BE2C (cell line): ENCODE measurements around the gene ORC2.
A peak's percentile ranks its signal among the peaks of the same experiment; 100 is the strongest.

Experiments used
- DNase-seq: peaks from one replicate; pipeline ENCODE4 v3.0.0-alpha.2; 2020
- H3K27me3 ChIP-seq: fragments of 250-450 bp; sonication (Bioruptor Pico); 2 replicates; pipeline ENCODE4 v1.5.1; 2020; ENCODE audit warnings: mild to moderate bottlenecking
- H3K36me3 ChIP-seq: fragments of 250-450 bp; sonication (Bioruptor Pico); 2 replicates; pipeline ENCODE4 v1.5.1; 2020; ENCODE audit warnings: mild to moderate bottlenecking
- H3K4me1 ChIP-seq: fragments of 250-450 bp; sonication (Bioruptor Pico); 2 replicates; pipeline ENCODE4 v1.5.1; 2020
- H3K4me3 ChIP-seq: 2 replicates; pipeline ENCODE4 v1.5.1; 2011; ENCODE audit warnings: low read depth, low read length
- H3K9me3 ChIP-seq: fragments of 250-450 bp; sonication (Bioruptor Pico); 2 replicates; pipeline ENCODE4 v1.5.1; 2020
- TF ChIP-seq, protein P1 (sequence below): IDR thresholded peaks from 2 replicates; pipeline ENCODE4 v1.5.1; 2012; ENCODE audit warnings: mild to moderate bottlenecking, low read depth, low read length

The ORC2 gene

DNA sequence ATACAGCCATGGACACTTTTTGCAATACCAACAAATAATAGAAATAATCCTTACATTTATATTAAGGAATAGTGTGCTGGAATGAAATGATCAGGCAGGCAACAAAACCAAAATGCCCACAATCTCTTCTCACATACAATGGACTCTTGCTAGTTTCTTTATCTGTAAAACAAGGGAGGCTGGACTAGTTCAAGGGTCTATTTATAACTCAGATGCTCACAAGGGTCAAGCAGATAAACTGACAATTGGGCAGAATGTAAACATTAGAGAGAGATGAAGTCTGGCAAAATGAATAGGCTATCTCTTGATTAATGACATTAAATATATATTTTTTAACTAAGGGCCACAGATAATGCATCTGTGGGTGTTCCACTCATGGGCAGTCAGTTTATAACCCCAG lies 86.0 kb downstream of the ORC2 start:
- TF ChIP-seq, protein P1, sequence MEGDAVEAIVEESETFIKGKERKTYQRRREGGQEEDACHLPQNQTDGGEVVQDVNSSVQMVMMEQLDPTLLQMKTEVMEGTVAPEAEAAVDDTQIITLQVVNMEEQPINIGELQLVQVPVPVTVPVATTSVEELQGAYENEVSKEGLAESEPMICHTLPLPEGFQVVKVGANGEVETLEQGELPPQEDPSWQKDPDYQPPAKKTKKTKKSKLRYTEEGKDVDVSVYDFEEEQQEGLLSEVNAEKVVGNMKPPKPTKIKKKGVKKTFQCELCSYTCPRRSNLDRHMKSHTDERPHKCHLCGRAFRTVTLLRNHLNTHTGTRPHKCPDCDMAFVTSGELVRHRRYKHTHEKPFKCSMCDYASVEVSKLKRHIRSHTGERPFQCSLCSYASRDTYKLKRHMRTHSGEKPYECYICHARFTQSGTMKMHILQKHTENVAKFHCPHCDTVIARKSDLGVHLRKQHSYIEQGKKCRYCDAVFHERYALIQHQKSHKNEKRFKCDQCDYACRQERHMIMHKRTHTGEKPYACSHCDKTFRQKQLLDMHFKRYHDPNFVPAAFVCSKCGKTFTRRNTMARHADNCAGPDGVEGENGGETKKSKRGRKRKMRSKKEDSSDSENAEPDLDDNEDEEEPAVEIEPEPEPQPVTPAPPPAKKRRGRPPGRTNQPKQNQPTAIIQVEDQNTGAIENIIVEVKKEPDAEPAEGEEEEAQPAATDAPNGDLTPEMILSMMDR: no peak
- H3K27me3 ChIP-seq: no peaks in the 10 kb centered on the region
- DNase-seq: no peak
- no peak overlapping the region for H3K4me3 ChIP-seq
- H3K36me3 ChIP-seq: peaks cover 18% of the 10 kb centered on the region
- no peaks in the 10 kb centered on the region for H3K4me1 ChIP-seq
- H3K9me3 ChIP-seq: no peaks in the 10 kb centered on the region

DNA sequence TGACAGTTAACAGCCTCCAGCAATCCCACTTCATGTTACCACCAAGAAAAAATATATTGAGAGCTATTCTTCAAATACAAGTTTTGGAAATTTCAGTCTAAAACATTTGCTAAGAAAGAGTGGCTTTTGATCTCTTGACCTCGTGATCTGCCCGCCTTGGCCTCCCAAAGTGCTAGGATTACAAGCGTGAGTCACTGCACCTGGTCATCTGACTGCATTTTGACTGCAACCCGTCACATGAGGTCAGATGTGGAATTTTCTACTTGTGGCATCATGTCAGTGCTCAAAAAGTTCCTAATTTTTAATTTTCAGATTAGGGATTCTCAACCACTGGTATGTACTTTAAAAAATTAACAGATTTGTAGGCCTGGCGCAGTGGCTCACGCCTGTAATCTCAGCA lies 89.9 kb downstream of the ORC2 start:
- no peak overlapping the region for H3K4me3 ChIP-seq
- H3K9me3 ChIP-seq: no peaks in the 10 kb centered on the region
- H3K4me1 ChIP-seq: no peaks in the 10 kb centered on the region
- TF ChIP-seq, protein P1: no peak
- DNase-seq: no peak
- peaks cover 10% of the 10 kb centered on the region for H3K36me3 ChIP-seq
- no peaks in the 10 kb centered on the region for H3K27me3 ChIP-seq

- Histone ChIP-seq H3K4me3 (no peak overlapping the region), H3K4me1 (no peaks in the 10 kb centered on the region), H3K36me3 (peaks cover 6% of the 10 kb centered on the region), H3K9me3 (no peaks in the 10 kb centered on the region), H3K27me3 (no peaks in the 10 kb centered on the region)
- DNase-seq: no peak
- TF ChIP-seq, protein P1: no peak
Observed at GRCh38 chr2:200871151-200871550, 92.3 kb downstream of the ORC2 start.

DNA sequence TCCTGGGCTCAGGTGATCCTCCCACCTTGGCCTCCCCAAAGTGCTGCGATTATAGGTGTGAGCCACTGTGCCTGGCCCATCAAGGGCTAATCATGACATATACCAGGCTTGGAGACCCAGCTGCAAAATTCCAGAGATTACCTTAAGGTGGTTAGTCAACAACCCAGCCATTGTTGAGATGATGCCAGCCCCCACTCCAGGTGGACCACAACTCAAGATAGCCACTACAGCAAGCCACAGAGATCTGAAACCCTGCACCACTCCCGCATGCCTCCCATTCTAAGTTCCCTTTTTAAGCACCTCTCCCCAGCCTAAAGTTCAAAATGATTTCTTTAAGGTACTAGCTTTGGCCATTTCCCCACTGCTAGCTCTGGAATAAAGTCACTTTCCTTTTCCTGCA lies 94.4 kb downstream of the ORC2 start:
- Histone ChIP-seq H3K4me3 (no peak overlapping the region), H3K27me3 (no peaks in the 10 kb centered on the region), H3K36me3 (peaks cover 4% of the 10 kb centered on the region; the same call in 1 of the 2 replicates), H3K9me3 (no peaks in the 10 kb centered on the region), H3K4me1 (no peaks in the 10 kb centered on the region)
- no peak for DNase-seq
- TF ChIP-seq, protein P1: no peak

DNA sequence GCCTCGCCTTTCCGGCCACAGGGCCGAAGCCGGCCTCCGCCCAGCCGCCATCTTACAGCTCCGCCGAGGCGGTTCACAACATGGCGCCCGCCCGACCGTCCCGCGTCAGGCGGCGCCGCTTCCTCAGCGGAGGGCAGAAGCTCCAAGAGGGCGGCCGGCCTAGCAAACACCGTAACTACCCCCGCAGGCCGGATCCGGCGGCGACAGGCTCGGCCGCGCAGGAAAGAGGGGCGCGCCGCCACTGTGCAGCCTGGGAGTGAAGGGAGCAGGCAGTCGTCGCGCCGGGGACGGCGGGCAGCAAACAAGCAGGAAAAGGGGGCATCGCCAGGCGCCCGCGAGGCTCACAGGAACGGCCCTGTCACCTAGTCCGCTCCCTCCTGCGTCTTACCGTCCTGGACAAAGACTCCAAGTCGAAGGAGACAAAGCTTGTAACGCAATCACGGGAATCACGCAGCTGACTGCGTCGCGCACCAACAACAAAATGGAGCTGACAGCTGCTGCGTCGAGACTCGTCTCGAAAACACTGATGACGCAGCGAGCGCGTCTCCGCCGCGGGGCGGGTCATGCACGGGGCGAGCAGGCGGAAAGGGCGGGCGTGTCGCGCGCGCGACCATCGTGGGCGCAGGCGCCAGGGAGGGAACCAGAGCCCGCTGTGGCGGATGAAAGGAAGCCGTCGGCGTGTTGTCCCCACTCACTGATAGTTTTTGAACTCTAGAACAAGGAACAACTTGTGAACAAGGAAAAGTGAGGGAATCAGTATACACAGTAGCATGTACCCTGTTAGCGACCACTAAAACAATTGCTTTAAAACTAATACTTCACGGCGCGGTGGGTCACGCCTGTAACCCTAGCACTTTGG lies 99.1 kb downstream of the ORC2 start, which contains the start of gene CLK1:
Gene CLK1, minus strand, starts transcription at position 483 of the 859 bp plus-strand sequence. CDS start 2,796 bp downstream, outside the sequence.
- DNase-seq: peak; percentile 97
- Histone ChIP-seq H3K27me3 (no peaks in the 10 kb centered on the region), H3K4me3 (peak within 1 kb of the TSS; percentile 82), H3K36me3 (peaks cover 42% of the 10 kb centered on the region), H3K9me3 (no peaks in the 10 kb centered on the region), H3K4me1 (no peaks in the 10 kb centered on the region; the same call in 1 of the 2 replicates)
- TF ChIP-seq, protein P1: no peak

DNA sequence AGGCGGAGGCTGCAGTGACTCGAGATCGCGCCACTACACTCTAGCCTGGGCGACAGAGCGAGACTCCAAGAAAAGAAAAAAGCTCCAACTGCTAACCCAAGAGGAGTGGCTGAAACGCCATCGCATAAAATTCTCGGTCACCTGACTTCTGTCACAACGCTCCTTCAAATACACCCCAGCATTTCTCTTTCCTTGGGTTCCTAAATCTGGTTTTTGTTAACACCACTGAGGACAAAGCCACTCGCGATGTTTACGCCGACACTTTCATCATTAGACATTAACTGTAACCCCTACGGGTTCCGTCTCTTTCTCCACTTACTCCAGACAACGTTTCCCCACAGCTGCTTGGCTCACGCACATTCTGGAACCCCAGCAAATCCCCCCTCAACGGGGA lies 99.7 kb downstream of the ORC2 start:
- no peaks in the 10 kb centered on the region; the same call in 1 of the 2 replicates for H3K4me1 ChIP-seq
- TF ChIP-seq, protein P1: no peak
- DNase-seq: no peak
- peak overlapping the region; percentile 82 for H3K4me3 ChIP-seq
- H3K27me3 ChIP-seq: no peaks in the 10 kb centered on the region
- no peaks in the 10 kb centered on the region for H3K9me3 ChIP-seq
- peaks cover 48% of the 10 kb centered on the region for H3K36me3 ChIP-seq
